IPS-18c (cell line): Measurements from ENCODE around the gene OPA3.
"Not testable (repeated sequence)": the region's sequence is repeated elsewhere in the genome, so short reads cannot be mapped to it uniquely, and the experiment has no call there.

Experiments used
- H3K4me3 ChIP-seq: 2 replicates; pipeline ENCODE4 v1.7.0; 2013; ENCODE audit warnings: low read depth, mild to moderate bottlenecking, low read length, moderate library complexity; ENCODE audit not compliant: insufficient read depth
- H3K9me3 ChIP-seq: one replicate; pipeline ENCODE4 v1.6.1; 2013; ENCODE audit warnings: mild to moderate bottlenecking, low read length, moderate library complexity; ENCODE audit not compliant: control insufficient read depth, insufficient read depth

Gene OPA3

GRCh38 chr19:45584332-45585157 is at the start of gene OPA3:
TSS of gene OPA3 (minus strand) at chr19:45584802. CDS start at chr19:45584764, 38 bp downstream.
- H3K4me3 ChIP-seq = peak within 1 kb of the TSS; percentile 75

DNA sequence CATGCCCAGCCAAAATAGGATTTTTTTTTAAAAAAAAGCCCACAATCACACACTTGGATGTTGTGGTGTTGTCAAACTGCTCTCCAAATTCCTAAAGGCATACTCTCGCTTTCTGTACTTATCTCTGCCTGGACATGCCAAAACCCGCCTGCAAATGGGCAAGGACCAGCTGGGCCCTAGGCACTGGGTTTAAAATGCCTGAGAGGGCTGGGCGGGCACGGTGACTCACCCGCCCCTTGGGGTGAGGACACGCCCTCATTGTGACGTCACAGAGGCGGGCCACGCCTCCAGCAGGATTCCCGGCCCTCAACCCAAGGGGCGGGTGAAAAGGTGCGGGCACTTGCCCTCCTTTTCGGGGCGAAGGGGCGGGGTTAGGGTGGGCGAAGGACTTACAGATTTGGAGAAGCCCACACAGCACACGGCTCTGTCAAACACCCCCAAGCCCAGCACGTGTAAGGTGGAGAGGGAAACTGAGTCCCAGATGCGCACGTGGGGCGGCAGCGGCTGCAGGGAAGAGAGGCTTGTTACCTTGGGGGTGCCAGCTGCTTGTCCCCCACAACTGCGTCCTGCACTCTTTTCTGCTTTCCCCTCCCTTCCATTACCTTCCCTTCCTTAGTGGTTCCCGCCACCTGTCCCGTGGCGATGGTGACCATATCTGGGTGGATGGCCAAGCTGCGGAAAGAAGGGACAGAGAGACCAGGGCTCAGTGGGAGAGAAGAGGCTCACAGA is 48.0 kb upstream of the OPA3 start:
- H3K4me3 ChIP-seq = peak overlapping the region; percentile 40; the same call in 1 of the 2 replicates

More at GRCh38 chr19:45584332-45585157, at the start of gene OPA3:
- no peaks in the 10 kb centered on the region for H3K9me3 ChIP-seq

GRCh38 chr19:45630463-45630862 is 45.9 kb upstream of the OPA3 start:
- Histone ChIP-seq H3K4me3 (no peak overlapping the region), H3K9me3 (no peaks in the 10 kb centered on the region)

More for the DNA sequence above, 48.0 kb upstream of the OPA3 start:
- H3K9me3 ChIP-seq = no peaks in the 10 kb centered on the region

DNA sequence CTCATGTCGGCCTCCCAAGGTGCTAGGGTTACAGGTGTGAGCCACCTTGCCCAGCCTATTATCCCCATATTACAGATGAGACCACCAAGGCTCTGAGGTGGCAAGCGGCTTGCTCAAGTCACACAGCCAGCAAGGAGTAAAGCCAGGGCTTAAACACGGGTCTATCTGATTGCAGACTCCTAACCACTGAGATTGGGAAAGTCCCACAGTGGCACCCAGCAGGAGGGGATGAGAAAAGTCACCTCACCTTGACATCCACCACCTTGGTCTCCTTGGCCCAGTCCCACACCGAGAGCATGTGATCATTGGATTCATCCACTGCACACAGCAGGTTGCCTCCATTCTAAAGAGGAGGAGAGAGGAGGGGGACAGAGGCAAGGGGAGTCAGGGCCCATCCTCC is 45.1 kb upstream of the OPA3 start:
- no peak overlapping the region for H3K4me3 ChIP-seq

GRCh38 chr19:45628219-45628618 is 43.6 kb upstream of the OPA3 start:
- H3K9me3 ChIP-seq, H3K4me3 ChIP-seq: not testable (repeated sequence)

More for the DNA sequence above, 45.1 kb upstream of the OPA3 start:
- no peaks in the 10 kb centered on the region for H3K9me3 ChIP-seq

DNA sequence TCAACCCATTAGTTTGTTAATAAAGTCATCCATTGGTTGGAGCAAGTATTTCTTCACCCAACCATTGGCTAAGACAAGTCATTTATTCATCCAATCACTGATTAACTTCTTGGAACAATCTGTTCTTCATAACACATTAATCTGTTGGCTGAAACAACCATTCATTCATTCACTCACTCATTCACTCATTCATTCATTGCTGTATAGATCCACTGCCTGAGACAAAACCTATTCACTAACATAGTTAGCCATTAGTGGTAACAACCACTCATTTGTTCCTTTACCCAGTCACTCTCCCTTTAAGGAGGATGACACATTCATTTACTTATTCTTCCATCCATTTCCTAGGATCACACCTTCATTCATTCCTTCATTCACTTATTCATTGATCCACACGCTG is 39.4 kb upstream of the OPA3 start:
- Histone ChIP-seq H3K9me3 (no peaks in the 10 kb centered on the region), H3K4me3 (no peak overlapping the region)

GRCh38 chr19:45621976-45622503 is 37.4 kb upstream of the OPA3 start:
- Histone ChIP-seq H3K9me3 (no peaks in the 10 kb centered on the region), H3K4me3 (no peak overlapping the region)

GRCh38 chr19:45621389-45621788 is 36.8 kb upstream of the OPA3 start:
- Histone ChIP-seq H3K9me3 (no peaks in the 10 kb centered on the region), H3K4me3 (no peak overlapping the region)

DNA sequence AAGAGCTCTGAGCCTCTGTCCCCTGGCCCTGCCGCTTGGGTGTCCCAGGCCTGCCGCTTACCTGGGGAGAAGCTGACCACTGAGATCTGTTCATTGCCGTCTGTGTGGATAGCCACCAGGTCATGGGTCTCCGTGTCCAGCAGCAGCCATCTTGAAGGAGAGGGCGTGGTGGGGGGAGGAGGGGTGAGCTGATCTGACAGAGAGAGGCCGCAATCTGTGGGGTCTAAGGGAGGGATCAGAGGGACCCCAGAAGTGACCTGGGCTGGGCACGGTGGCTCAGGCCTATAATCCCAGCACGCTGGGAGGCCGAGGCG is 32.1 kb upstream of the OPA3 start:
- H3K4me3 ChIP-seq = peak overlapping the region; percentile 71

GRCh38 chr19:45615795-45616703 is 31.4 kb upstream of the OPA3 start:
- Histone ChIP-seq H3K9me3 (no peaks in the 10 kb centered on the region), H3K4me3 (peak overlapping the region; percentile 71)

More for the DNA sequence above, 32.1 kb upstream of the OPA3 start:
- no peaks in the 10 kb centered on the region for H3K9me3 ChIP-seq

GRCh38 chr19:45615056-45615455 is 30.5 kb upstream of the OPA3 start:
- not testable (repeated sequence) for H3K9me3 ChIP-seq, H3K4me3 ChIP-seq

GRCh38 chr19:45613926-45614725 is 29.5 kb upstream of the OPA3 start:
- Histone ChIP-seq H3K9me3 (no peaks in the 10 kb centered on the region), H3K4me3 (no peak overlapping the region)

GRCh38 chr19:45608948-45609347 is 24.3 kb upstream of the OPA3 start:
- Histone ChIP-seq H3K9me3 (no peaks in the 10 kb centered on the region), H3K4me3 (no peak overlapping the region)

DNA sequence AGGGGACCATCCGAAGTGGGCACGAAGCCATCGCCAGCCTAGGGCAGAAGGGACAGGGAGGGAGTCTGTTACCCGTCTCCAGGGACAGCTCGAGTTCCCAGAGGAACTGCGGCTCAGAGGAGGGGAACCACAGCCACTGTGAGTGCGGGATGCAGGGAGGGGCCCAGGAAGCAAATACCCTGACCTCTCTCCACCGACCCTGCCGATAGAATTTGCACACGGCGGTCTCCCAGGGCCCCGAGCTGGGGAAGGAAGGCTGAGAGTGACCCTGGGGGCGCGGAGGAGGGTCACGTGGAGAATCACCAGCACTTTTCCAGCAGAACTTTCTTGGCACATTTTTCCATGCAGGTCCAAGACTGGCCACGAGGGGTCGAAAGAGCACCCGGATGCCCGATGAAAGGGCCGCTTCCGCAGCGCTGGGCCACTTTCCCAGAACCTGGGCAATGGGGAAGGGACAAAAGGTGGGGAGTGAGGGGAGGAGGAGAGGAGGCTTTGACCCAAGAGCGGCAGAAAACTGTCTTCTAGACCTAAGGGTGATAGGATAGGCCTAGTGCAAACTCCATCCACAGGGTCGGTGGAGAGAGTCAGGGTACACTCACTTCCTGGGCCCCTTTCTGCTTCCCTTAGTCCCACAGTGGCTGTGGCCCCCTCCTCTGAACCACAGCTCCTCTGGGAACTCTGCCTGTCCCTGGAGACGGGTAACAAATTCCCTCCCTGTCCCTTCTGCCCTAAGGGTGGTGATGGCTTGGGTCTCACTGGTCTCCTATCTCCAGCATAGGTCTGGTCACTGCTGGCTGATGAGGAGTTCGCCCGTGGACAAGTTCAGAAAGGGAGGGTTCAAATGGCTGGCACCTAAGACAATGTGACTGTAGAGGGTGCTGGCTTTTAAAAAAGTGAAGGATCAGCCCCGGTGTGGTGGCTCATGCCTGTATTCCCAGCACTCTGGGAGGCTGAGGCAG is 22.7 kb upstream of the OPA3 start:
- H3K4me3 ChIP-seq = peak overlapping the region; percentile 55
- no peaks in the 10 kb centered on the region for H3K9me3 ChIP-seq

- H3K9me3 ChIP-seq = no peaks in the 10 kb centered on the region
- H3K4me3 ChIP-seq = peak within 1 kb of the TSS; percentile 34; the same call in 1 of the 2 replicates
These were observed 17.1 kb upstream of the OPA3 start, which contains the start of gene GPR4 for GRCh38 chr19:45601524-45602374. TSS of gene GPR4 (minus strand) at chr19:45602212. CDS start at chr19:45591866, 10,346 bp downstream.
